Fibroblast of lung (primary cell): ENCODE measurements around the gene GPC5. TPM values are rescaled to one million over a fixed set of nuclear protein-coding genes. Genes with fewer than 3 reads are reported as not detected.
A peak's percentile ranks its signal among the peaks of the same experiment; 100 is the strongest.

Source experiments
- DNase-seq, 2 donors: peaks; one replicate each; pipeline versions ENCODE4 v3.0.0 to v3.0.0-alpha.2; 2010; ENCODE audit warnings: low read depth in 2 of 2
- H2AFZ ChIP-seq: 2 replicates; pipeline ENCODE4 v1.5.1; 2012; ENCODE audit warnings: low read length, control low read depth, inconsistent platforms
- H3K27ac ChIP-seq: 2 replicates; pipeline ENCODE4 v1.5.1; 2011; ENCODE audit warnings: low read length, control low read depth; ENCODE audit not compliant: insufficient read depth
- H3K27me3 ChIP-seq: 2 replicates; pipeline ENCODE4 v1.5.1; 2011; ENCODE audit warnings: mild to moderate bottlenecking, low read length; ENCODE audit not compliant: control insufficient read depth, insufficient read depth
- H3K36me3 ChIP-seq: 2 replicates; pipeline ENCODE4 v1.5.1; 2011; ENCODE audit warnings: low read length; ENCODE audit not compliant: control insufficient read depth, insufficient read depth
- H3K4me1 ChIP-seq: 2 replicates; pipeline ENCODE4 v1.5.1; 2011; ENCODE audit warnings: low read length; ENCODE audit not compliant: control insufficient read depth, insufficient read depth; ENCODE audit errors: extremely low read depth
- H3K4me2 ChIP-seq: 2 replicates; pipeline ENCODE4 v1.5.1; 2011; ENCODE audit warnings: low read length, control low read depth; ENCODE audit not compliant: insufficient read depth; ENCODE audit errors: extremely low read depth
- H3K4me3 ChIP-seq, 4 experiments: fragments of 200-600 bp in 1 of 4; sonication (generic) in 1 of 4; replicated peaks in 1 of 4; 2 replicates each; pipeline ENCODE4 v1.5.1; 2011 to 2016; ENCODE audit warnings: low read length in 4 of 4, low read depth in 3 of 4, mild to moderate bottlenecking in 3 of 4, control low read depth in 2 of 4, inconsistent platforms in 1 of 4, mixed read lengths in 1 of 4; ENCODE audit not compliant: insufficient read depth in 1 of 4; ENCODE audit errors: control extremely low read depth in 1 of 4
- H3K79me2 ChIP-seq: 2 replicates; pipeline ENCODE4 v1.5.1; 2012; ENCODE audit warnings: mild to moderate bottlenecking, low read length, inconsistent platforms; ENCODE audit not compliant: control insufficient read depth, insufficient read depth
- H3K9ac ChIP-seq: 2 replicates; pipeline ENCODE4 v1.5.1; 2011; ENCODE audit warnings: mild to moderate bottlenecking, low read length, control low read depth; ENCODE audit not compliant: insufficient read depth
- H3K9me3 ChIP-seq: 2 replicates; pipeline ENCODE4 v1.5.1; 2012; ENCODE audit warnings: low read depth, low read length; ENCODE audit not compliant: control insufficient read depth, insufficient read depth
- H4K20me1 ChIP-seq: 2 replicates; pipeline ENCODE4 v1.5.1; 2011; ENCODE audit warnings: low read length; ENCODE audit not compliant: control insufficient read depth, insufficient read depth; ENCODE audit errors: extremely low read depth
- CTCF ChIP-seq, 2 donors: IDR thresholded peaks in 1 of 2; conservative IDR thresholded peaks in 1 of 2; 1 replicate in 1 of 2; 2 replicates in 1 of 2; pipeline ENCODE4 v1.5.1; 2011 to 2012; ENCODE audit warnings: low read length in 2 of 2, control low read depth in 1 of 2, inconsistent platforms in 1 of 2, low read depth in 1 of 2, mild to moderate bottlenecking in 1 of 2
- EZH2 ChIP-seq: IDR thresholded peaks from 2 replicates; pipeline ENCODE4 v1.5.1; 2012; ENCODE audit warnings: low read length, control low read depth, mild to moderate bottlenecking; ENCODE audit errors: missing control alignments
- polyA plus RNA-seq, 2 donors: library from polyadenylated mRNA; depleted of rRNA in 1 of 2; stranded (reverse) in 1 of 2; unstranded in 1 of 2; fragments of >200 nt; gene quantifications; 2 replicates each; pipeline ENCODE4 v1.2.1, GENCODE V29; 2011 to 2012; ENCODE audit warnings: missing spikeins in 1 of 2
- total RNA-seq: library from RNA; depleted of rRNA; stranded (reverse); fragments of >200 nt; gene quantifications from 2 replicates; pipeline ENCODE4 v1.2.1, GENCODE V29; 2014

Gene GPC5
- total and polyA plus RNA-seq, 2 donors (not counting 1 experiment from before 2014, with no cell fraction given): 0.17 TPM; not detected in 1

- H3K27me3 ChIP-seq: no peaks in the 10 kb centered on the region
- no peak for TF ChIP-seq EZH2
- no peak for TF ChIP-seq CTCF (conservative IDR thresholded peaks at IDR 0.05 in 1 of 2, IDR thresholded peaks at IDR 0.05 in 1 of 2; ENCODE audit: low read depth in 1 of 2, low read length in 2 of 2)
- H3K9ac ChIP-seq: no peak overlapping the region
- no peak overlapping the region for H2AFZ ChIP-seq
- peaks cover 1% of the 10 kb centered on the region for H3K9me3 ChIP-seq
- no peak overlapping the region for H3K4me3 ChIP-seq
- no peaks in the 10 kb centered on the region for H4K20me1 ChIP-seq
- DNase-seq: peak in 1 of 2 donors; percentile 31
- no peaks in the 10 kb centered on the region for H3K79me2 ChIP-seq
- H3K27ac ChIP-seq: no peak overlapping the region
- no peaks in the 10 kb centered on the region for H3K36me3 ChIP-seq
- no peak overlapping the region for H3K4me2 ChIP-seq
- H3K4me1 ChIP-seq: no peaks in the 10 kb centered on the region
Observed at GRCh38 chr13:91540158-91540736, 141.8 kb downstream of the GPC5 start.

GRCh38 chr13:91544723-91545122 lies 146.3 kb downstream of the GPC5 start:
- no peak overlapping the region for H3K4me2 ChIP-seq
- H3K27ac ChIP-seq: no peak overlapping the region
- H3K4me1 ChIP-seq: no peaks in the 10 kb centered on the region
- no peak for TF ChIP-seq EZH2
- TF ChIP-seq CTCF (conservative IDR thresholded peaks at IDR 0.05 in 1 of 2, IDR thresholded peaks at IDR 0.05 in 1 of 2; ENCODE audit: low read depth in 1 of 2, low read length in 2 of 2): no peak
- H2AFZ ChIP-seq: no peak overlapping the region
- H3K79me2 ChIP-seq: no peaks in the 10 kb centered on the region
- H3K4me3 ChIP-seq: no peak overlapping the region
- H3K9ac ChIP-seq: no peak overlapping the region
- no peaks in the 10 kb centered on the region for H3K27me3 ChIP-seq
- no peak for DNase-seq
- no peaks in the 10 kb centered on the region for H3K36me3 ChIP-seq
- H3K9me3 ChIP-seq: no peaks in the 10 kb centered on the region
- H4K20me1 ChIP-seq: no peaks in the 10 kb centered on the region

- no peak overlapping the region for H2AFZ ChIP-seq
- H3K9ac ChIP-seq: no peak overlapping the region
- H3K4me3 ChIP-seq: no peak overlapping the region
- TF ChIP-seq EZH2 (no peak), CTCF (conservative IDR thresholded peaks at IDR 0.05 in 1 of 2, IDR thresholded peaks at IDR 0.05 in 1 of 2; ENCODE audit: low read depth in 1 of 2, low read length in 2 of 2) (no peak)
- no peaks in the 10 kb centered on the region for H3K36me3 ChIP-seq
- no peaks in the 10 kb centered on the region for H3K79me2 ChIP-seq
- DNase-seq: peak in 1 of 2 donors; percentile 34
- no peaks in the 10 kb centered on the region for H4K20me1 ChIP-seq
- H3K27ac ChIP-seq: no peak overlapping the region
- no peaks in the 10 kb centered on the region for H3K4me1 ChIP-seq
- H3K27me3 ChIP-seq: no peaks in the 10 kb centered on the region
- no peaks in the 10 kb centered on the region for H3K9me3 ChIP-seq
- no peak overlapping the region for H3K4me2 ChIP-seq
Observed at GRCh38 chr13:91546900-91547299, 148.5 kb downstream of the GPC5 start.
